ENCODE data around the gene EPHB1. TPM values are rescaled to one million over a fixed set of nuclear protein-coding genes. Genes with fewer than 3 reads are reported as not detected.

The EPHB1 gene
- polyA plus RNA-seq, 1 experiment, result 0.11 TPM

DNA sequence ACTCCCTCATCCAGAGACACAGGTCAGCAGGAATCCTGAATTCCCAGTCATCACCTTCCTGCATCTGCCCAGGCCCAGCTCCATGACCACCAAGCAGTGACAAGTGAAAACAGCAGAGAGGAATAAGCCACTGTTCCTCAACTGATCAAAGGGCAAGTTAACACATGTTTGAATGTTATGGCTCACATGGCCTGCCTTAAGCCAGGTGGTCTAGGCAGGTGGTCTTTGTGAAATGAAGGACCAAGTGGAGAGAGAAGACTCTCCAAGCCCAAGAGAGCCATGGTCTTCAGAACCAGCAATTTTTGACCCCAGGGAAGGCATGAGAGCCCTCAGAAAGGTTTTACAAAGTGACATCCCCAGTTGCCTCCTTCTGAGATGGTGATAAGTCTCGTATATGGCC is 161.8 kb downstream of the EPHB1 start:
- DNase-seq (ENCODE audit: low read depth, low spot score), result no peak
- TF ChIP-seq, protein P1, sequence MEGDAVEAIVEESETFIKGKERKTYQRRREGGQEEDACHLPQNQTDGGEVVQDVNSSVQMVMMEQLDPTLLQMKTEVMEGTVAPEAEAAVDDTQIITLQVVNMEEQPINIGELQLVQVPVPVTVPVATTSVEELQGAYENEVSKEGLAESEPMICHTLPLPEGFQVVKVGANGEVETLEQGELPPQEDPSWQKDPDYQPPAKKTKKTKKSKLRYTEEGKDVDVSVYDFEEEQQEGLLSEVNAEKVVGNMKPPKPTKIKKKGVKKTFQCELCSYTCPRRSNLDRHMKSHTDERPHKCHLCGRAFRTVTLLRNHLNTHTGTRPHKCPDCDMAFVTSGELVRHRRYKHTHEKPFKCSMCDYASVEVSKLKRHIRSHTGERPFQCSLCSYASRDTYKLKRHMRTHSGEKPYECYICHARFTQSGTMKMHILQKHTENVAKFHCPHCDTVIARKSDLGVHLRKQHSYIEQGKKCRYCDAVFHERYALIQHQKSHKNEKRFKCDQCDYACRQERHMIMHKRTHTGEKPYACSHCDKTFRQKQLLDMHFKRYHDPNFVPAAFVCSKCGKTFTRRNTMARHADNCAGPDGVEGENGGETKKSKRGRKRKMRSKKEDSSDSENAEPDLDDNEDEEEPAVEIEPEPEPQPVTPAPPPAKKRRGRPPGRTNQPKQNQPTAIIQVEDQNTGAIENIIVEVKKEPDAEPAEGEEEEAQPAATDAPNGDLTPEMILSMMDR (IDR thresholded peaks at IDR 0.05; ENCODE audit: low read depth, low read length), result no peak
- ChIA-PET CTCF (no interaction called here), POLR2A (no interaction called here)
- no peaks in the 10 kb centered on the region for H3K27me3 ChIP-seq (ENCODE audit: control insufficient read depth, insufficient read depth, low read length)
- H3K27ac ChIP-seq (ENCODE audit: low read depth, low read length), result no peak overlapping the region
- no peaks in the 10 kb centered on the region for H3K9me3 ChIP-seq (ENCODE audit: control insufficient read depth, insufficient read depth, low read length)
- no peak overlapping the region for H3K4me3 ChIP-seq (ENCODE audit: low read depth, low read length)

DNA sequence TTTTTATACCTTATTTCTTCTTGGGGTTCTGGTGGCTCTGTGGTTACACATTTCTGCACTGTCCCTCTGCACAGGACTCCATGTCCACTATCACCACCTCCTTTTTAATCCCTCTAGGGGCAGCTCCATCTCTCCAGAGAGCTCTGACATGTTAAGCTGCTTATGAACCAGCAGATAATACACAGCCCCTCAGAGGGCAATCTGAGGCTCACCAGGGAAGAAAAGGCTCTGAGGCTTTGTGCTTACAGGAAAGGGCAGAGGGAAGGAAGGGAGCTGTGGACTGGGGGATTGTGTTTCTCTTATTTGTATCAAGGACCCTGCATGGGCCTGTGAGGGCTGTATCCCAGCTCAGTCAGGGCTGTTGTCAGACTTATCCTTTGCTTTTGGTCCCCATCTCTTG is 164.5 kb downstream of the EPHB1 start:
- ChIA-PET CTCF (no interaction called here), POLR2A (no interaction called here)
- Histone ChIP-seq H3K9me3 (ENCODE audit: control insufficient read depth, insufficient read depth, low read length) (no peaks in the 10 kb centered on the region), H3K4me3 (ENCODE audit: low read depth, low read length) (no peak overlapping the region), H3K27ac (ENCODE audit: low read depth, low read length) (no peak overlapping the region), H3K27me3 (ENCODE audit: control insufficient read depth, insufficient read depth, low read length) (no peaks in the 10 kb centered on the region)
- TF ChIP-seq, protein P1 (IDR thresholded peaks at IDR 0.05; ENCODE audit: low read depth, low read length), result no peak
- DNase-seq (ENCODE audit: low read depth, low spot score), result no peak

DNA sequence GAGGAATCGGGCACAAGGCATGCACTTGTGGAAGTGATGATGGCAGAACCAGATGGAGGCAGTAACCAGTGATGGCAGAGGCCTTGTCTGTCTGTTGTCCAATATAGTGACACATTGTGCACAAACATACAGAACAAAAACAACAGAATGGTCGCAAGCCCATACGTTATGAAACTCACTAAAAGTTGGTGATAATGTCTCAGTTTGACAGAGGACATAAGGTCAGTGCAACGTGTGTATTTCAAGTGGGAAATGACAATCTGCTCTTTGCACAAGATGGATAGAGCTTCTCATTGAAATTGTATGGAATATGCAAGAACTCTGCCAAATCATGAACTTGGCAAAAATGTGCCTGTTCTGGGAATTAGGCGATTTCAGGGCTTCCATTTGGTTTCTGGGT is 169.2 kb downstream of the EPHB1 start:
- no peak overlapping the region for H3K27ac ChIP-seq (ENCODE audit: low read depth, low read length)
- CTCF ChIA-PET, result no interaction called here
- TF ChIP-seq, protein P1 (IDR thresholded peaks at IDR 0.05; ENCODE audit: low read depth, low read length), result no peak
- no peak for DNase-seq (ENCODE audit: low read depth, low spot score)
- POLR2A ChIA-PET, result no interaction called here
- H3K27me3 ChIP-seq (ENCODE audit: control insufficient read depth, insufficient read depth, low read length), result no peaks in the 10 kb centered on the region
- H3K9me3 ChIP-seq (ENCODE audit: control insufficient read depth, insufficient read depth, low read length), result no peaks in the 10 kb centered on the region
- no peak overlapping the region for H3K4me3 ChIP-seq (ENCODE audit: low read depth, low read length)

DNA sequence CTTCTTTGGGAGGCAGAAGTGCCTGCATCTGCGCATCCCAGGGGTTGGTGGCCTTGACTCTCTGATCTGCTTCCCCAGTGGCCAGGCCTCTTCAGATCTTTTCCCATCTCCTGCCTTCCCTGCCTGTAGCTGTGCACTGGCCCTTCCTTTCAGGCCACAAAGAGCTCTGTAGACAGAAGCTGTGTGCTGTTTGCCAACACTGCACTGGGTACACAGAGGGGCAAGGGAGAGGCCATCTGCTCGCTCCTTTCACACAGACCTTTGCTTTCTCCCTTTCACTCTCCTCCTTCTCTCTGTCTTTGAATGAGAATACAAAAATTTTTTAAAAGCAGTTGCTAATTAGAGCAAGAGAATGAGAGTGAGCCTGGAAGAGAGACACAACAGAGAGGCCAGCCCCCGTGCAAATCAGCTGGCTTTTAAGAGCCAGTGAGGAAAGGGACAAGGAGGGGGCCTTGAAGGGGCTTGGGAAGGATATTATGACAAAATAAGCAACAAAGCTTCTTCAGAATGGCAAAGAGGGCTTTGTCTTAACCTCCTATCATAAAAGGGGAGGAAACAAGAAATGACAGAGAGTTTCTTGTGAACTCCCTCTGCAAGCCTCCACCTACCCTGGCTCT is 170.9 kb downstream of the EPHB1 start:
- Histone ChIP-seq H3K27me3 (ENCODE audit: control insufficient read depth, insufficient read depth, low read length) (no peaks in the 10 kb centered on the region), H3K9me3 (ENCODE audit: control insufficient read depth, insufficient read depth, low read length) (no peaks in the 10 kb centered on the region), H3K27ac (ENCODE audit: low read depth, low read length) (no peak overlapping the region), H3K4me3 (ENCODE audit: low read depth, low read length) (no peak overlapping the region)
- CTCF ChIA-PET, result no interaction called here
- TF ChIP-seq, protein P1 (IDR thresholded peaks at IDR 0.05; ENCODE audit: low read depth, low read length), result no peak
- DNase-seq (ENCODE audit: low read depth, low spot score), result no peak
- POLR2A ChIA-PET, result no interaction called here

DNA sequence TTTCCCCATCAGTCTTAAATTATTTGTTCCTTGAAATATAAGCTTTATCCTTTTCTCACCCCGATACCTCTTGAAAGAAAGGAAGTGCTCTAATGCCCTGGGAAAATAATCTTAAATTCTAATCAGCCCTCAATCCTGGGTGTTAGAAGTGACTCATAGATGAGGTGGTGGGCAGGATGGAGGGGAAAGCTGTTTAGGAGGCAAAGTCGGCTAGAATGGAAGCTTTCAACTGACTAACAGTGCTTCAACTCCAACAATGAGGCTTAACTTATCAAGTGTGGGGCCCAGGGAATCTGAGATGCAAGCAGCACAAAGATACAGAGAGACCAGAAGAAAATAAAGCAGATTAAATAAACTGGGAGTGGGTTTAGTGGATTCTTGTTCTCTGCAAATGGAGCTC is 175.8 kb downstream of the EPHB1 start:
- POLR2A ChIA-PET, result no interaction called here

More for the DNA sequence above, 175.8 kb downstream of the EPHB1 start:
- TF ChIP-seq, protein P1 (IDR thresholded peaks at IDR 0.05; ENCODE audit: low read depth, low read length), result no peak
- CTCF ChIA-PET, result no interaction called here
- Histone ChIP-seq H3K27ac (ENCODE audit: low read depth, low read length) (no peak overlapping the region), H3K4me3 (ENCODE audit: low read depth, low read length) (no peak overlapping the region), H3K27me3 (ENCODE audit: control insufficient read depth, insufficient read depth, low read length) (no peaks in the 10 kb centered on the region), H3K9me3 (ENCODE audit: control insufficient read depth, insufficient read depth, low read length) (no peaks in the 10 kb centered on the region)
- DNase-seq (ENCODE audit: low read depth, low spot score), result no peak
